CD8-positive, alpha-beta memory T cell (primary cell): Measurements from ENCODE around the gene CHTF8. TPM values are rescaled to one million over a fixed set of nuclear protein-coding genes. Genes with fewer than 3 reads are reported as not detected.
A peak's percentile ranks its signal among the peaks of the same experiment; 100 is the strongest.

ENCODE experiments used
- CTCF ChIA-PET: fragments of 350-600 bp; sonication (Branson Sonifier 250); formaldehyde crosslinking; loops from one replicate; lab custom pipeline; 2021; ENCODE audit warnings: antibody characterized with exemption; lab: Charles Lee
- POLR2A ChIA-PET: fragments of 350-600 bp; sonication (Branson Sonifier 250); formaldehyde crosslinking; loops from one replicate; lab custom pipeline; 2021; ENCODE audit warnings: antibody characterized with exemption; lab: Charles Lee
- DNase-seq, 5 donors: peaks; one replicate each; pipeline versions ENCODE4 v3.0.0 to v3.0.0-alpha.2; 2020 to 2022; ENCODE audit warnings: mixed read lengths in 1 of 5
- H3K27ac ChIP-seq: one replicate; pipeline ENCODE4 v1.7.0; 2013; ENCODE audit warnings: low read depth, mild to moderate bottlenecking, low read length, moderate library complexity
- H3K27me3 ChIP-seq: 2 replicates; pipeline ENCODE4 v1.7.0; 2013; ENCODE audit warnings: low read length, mild to moderate bottlenecking; ENCODE audit not compliant: insufficient read depth, poor library complexity, severe bottlenecking
- H3K36me3 ChIP-seq: 2 replicates; pipeline ENCODE4 v1.7.0; 2013; ENCODE audit warnings: mild to moderate bottlenecking, low read length, moderate library complexity; ENCODE audit not compliant: insufficient read depth
- H3K4me1 ChIP-seq: 2 replicates; pipeline ENCODE4 v1.7.0; 2013; ENCODE audit warnings: mild to moderate bottlenecking, low read length, moderate library complexity; ENCODE audit not compliant: insufficient read depth
- H3K4me3 ChIP-seq: 2 replicates; pipeline ENCODE4 v1.7.0; 2013; ENCODE audit warnings: mild to moderate bottlenecking, low read length
- H3K9me3 ChIP-seq: 2 replicates; pipeline ENCODE4 v1.7.0; 2013; ENCODE audit warnings: mild to moderate bottlenecking, low read length
- H3K27ac Mint-ChIP-seq, 8 donors: one replicate each; pipeline ENCODE4 v1.8.0; 2020 to 2021; ENCODE audit warnings: mixed read lengths in 8 of 8, mild to moderate bottlenecking in 6 of 8, inconsistent platforms in 3 of 8, moderate library complexity in 3 of 8
- H3K27me3 Mint-ChIP-seq, 2 donors: one replicate each; pipeline ENCODE4 v1.8.0; 2020 to 2021; ENCODE audit warnings: mixed read lengths in 2 of 2, mild to moderate bottlenecking in 1 of 2, moderate library complexity in 1 of 2
- H3K36me3 Mint-ChIP-seq, 3 donors: one replicate each; pipeline ENCODE4 v1.8.0; 2020 to 2021; ENCODE audit warnings: mixed read lengths in 3 of 3, inconsistent platforms in 1 of 3, mild to moderate bottlenecking in 1 of 3
- H3K4me1 Mint-ChIP-seq, 3 donors: one replicate each; pipeline ENCODE4 v1.8.0; 2020 to 2021; ENCODE audit warnings: mixed read lengths in 3 of 3, inconsistent platforms in 1 of 3, mild to moderate bottlenecking in 1 of 3
- H3K4me3 Mint-ChIP-seq, 7 donors: one replicate each; pipeline ENCODE4 v1.8.0; 2020 to 2021; ENCODE audit warnings: mixed read lengths in 7 of 7, mild to moderate bottlenecking in 6 of 7, moderate library complexity in 4 of 7, inconsistent platforms in 2 of 7
- H3K9me3 Mint-ChIP-seq, 5 donors: one replicate each; pipeline ENCODE4 v1.8.0; 2020 to 2022; ENCODE audit warnings: mixed read lengths in 5 of 5, mild to moderate bottlenecking in 3 of 5, moderate library complexity in 2 of 5, inconsistent platforms in 1 of 5
- polyA plus RNA-seq: library from polyadenylated mRNA; unstranded; fragments of 300-500 nt; fragmentation: Illumina TruSeq; gene quantifications from one replicate; pipeline ENCODE4 v1.2.3, GENCODE V29; 2021
- total RNA-seq, 2 experiments: library from RNA; stranded (reverse); gene quantifications; one replicate each; pipeline ENCODE4 v1.2.3, GENCODE V29; 2021

Gene CHTF8
- total and polyA plus RNA-seq, 3 experiments from 2014 or later = 141 to 181 (median 149) TPM

DNA sequence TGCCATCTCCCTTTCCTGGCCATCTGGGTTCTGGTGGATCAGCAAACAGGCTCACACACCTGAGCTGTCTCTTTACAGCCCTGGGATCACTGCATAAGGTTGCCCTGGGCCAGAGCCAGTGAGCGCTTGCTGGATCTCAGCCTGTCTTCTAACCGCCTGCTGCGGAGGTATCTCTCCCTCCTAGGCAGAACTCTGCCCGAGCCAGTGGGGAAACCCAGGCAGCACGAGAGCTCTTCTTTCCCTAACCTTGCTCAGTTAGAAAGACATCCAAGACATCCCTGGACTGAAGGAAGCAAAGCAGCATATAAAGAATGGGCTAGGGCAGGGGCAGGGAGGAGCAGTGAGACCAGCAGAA lies 20.5 kb downstream of the CHTF8 start:
- H3K4me3 Mint-ChIP-seq = no peak overlapping the region
- peaks cover 19% of the 10 kb centered on the region for H3K36me3 ChIP-seq
- ChIA-PET POLR2A (no interaction called here), CTCF (no interaction called here)
- no peak for DNase-seq
- H3K27me3 Mint-ChIP-seq = peaks cover 17% of the 10 kb centered on the region in 2 donors
- no peak overlapping the region for H3K27ac ChIP-seq
- no peaks in the 10 kb centered on the region for H3K9me3 Mint-ChIP-seq
- H3K9me3 ChIP-seq = no peaks in the 10 kb centered on the region
- H3K4me1 Mint-ChIP-seq = peaks cover 5 to 17% (median 7%) of the 10 kb centered on the region in 3 donors
- H3K36me3 Mint-ChIP-seq = peaks cover 7 to 59% (median 7%) of the 10 kb centered on the region in 3 donors
- H3K4me1 ChIP-seq = peaks cover 4% of the 10 kb centered on the region
- H3K27me3 ChIP-seq = peaks cover 5% of the 10 kb centered on the region
- no peak overlapping the region for H3K4me3 ChIP-seq
- H3K27ac Mint-ChIP-seq = no peak overlapping the region

GRCh38 chr16:69111216-69111875 lies 21.0 kb downstream of the CHTF8 start:
- H3K27ac Mint-ChIP-seq = no peak overlapping the region

GRCh38 chr16:69110406-69110805 lies 22.0 kb downstream of the CHTF8 start:
- Mint-ChIP-seq H3K9me3 (peaks cover 0 to 2% (median 0%) of the 10 kb centered on the region in 5 donors), H3K27me3 (peaks cover 22 to 23% of the 10 kb centered on the region in 2 donors), H3K27ac (no peak overlapping the region), H3K36me3 (peaks cover 7 to 46% (median 9%) of the 10 kb centered on the region in 3 donors), H3K4me3 (no peak overlapping the region), H3K4me1 (peaks cover 9 to 24% (median 11%) of the 10 kb centered on the region in 3 donors)
- no peak for DNase-seq
- H3K4me1 ChIP-seq = peaks cover 11% of the 10 kb centered on the region
- ChIA-PET CTCF (no interaction called here), POLR2A (interaction anchor here (0.7 kb wide), 1 partner anchor 106 kb away, joined by 4 read pairs; no protein-coding TSS in a partner anchor)
- H3K4me3 ChIP-seq = no peak overlapping the region
- H3K36me3 ChIP-seq = peaks cover 9% of the 10 kb centered on the region
- H3K9me3 ChIP-seq = no peaks in the 10 kb centered on the region
- peaks cover 13% of the 10 kb centered on the region for H3K27me3 ChIP-seq
- no peak overlapping the region for H3K27ac ChIP-seq

More at GRCh38 chr16:69111216-69111875, 21.0 kb downstream of the CHTF8 start:
- ChIA-PET POLR2A (interaction anchor here (0.7 kb wide), 1 partner anchor 105 kb away, joined by 4 read pairs; no protein-coding TSS in a partner anchor), CTCF (no interaction called here)
- Mint-ChIP-seq H3K36me3 (peaks cover 7 to 55% (median 7%) of the 10 kb centered on the region in 3 donors), H3K4me3 (no peak overlapping the region), H3K9me3 (no peaks in the 10 kb centered on the region), H3K4me1 (peaks cover 5 to 19% (median 9%) of the 10 kb centered on the region in 3 donors), H3K27me3 (peaks cover 19 to 20% of the 10 kb centered on the region in 2 donors)
- H3K36me3 ChIP-seq = peaks cover 17% of the 10 kb centered on the region
- no peak for DNase-seq
- peaks cover 8% of the 10 kb centered on the region for H3K27me3 ChIP-seq
- no peaks in the 10 kb centered on the region for H3K9me3 ChIP-seq
- peaks cover 9% of the 10 kb centered on the region for H3K4me1 ChIP-seq
- no peak overlapping the region for H3K27ac ChIP-seq
- H3K4me3 ChIP-seq = no peak overlapping the region

DNA sequence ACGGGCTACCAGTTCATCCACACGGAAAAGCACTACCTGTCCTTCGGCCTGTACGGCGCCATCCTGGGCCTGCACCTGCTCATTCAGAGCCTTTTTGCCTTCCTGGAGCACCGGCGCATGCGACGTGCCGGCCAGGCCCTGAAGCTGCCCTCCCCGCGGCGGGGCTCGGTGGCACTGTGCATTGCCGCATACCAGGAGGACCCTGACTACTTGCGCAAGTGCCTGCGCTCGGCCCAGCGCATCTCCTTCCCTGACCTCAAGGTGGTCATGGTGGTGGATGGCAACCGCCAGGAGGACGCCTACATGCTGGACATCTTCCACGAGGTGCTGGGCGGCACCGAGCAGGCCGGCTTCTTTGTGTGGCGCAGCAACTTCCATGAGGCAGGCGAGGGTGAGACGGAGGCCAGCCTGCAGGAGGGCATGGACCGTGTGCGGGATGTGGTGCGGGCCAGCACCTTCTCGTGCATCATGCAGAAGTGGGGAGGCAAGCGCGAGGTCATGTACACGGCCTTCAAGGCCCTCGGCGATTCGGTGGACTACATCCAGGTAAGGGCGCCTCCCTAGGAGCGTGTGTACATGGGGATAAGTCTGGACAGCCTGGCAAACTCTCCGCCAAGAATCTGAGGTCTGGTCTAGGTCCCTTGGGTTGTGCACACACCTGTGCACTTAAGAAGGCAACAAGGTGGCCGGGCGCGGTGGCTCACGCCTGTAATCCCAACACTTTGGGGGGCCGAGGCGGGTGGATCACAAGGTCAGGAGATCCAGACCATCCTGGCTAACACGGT lies 22.7 kb downstream of the CHTF8 start:
- POLR2A ChIA-PET = no interaction called here
- H3K36me3 ChIP-seq = peaks cover 4% of the 10 kb centered on the region
- Mint-ChIP-seq H3K4me3 (no peak overlapping the region), H3K27ac (no peak overlapping the region), H3K36me3 (peaks cover 7 to 40% (median 12%) of the 10 kb centered on the region in 3 donors), H3K4me1 (peaks cover 13 to 27% (median 14%) of the 10 kb centered on the region in 3 donors), H3K27me3 (peaks cover 25 to 28% of the 10 kb centered on the region in 2 donors), H3K9me3 (peaks cover 0 to 2% (median 0%) of the 10 kb centered on the region in 5 donors)
- peaks cover 20% of the 10 kb centered on the region for H3K27me3 ChIP-seq
- H3K9me3 ChIP-seq = no peaks in the 10 kb centered on the region
- no peak overlapping the region for H3K4me3 ChIP-seq
- H3K4me1 ChIP-seq = peaks cover 14% of the 10 kb centered on the region
- no peak overlapping the region for H3K27ac ChIP-seq
- DNase-seq = no peak
- CTCF ChIA-PET = interaction anchor here (1.0 kb wide), 1 partner anchor 13 kb away, joined by 3 read pairs; no protein-coding TSS in a partner anchor

DNA sequence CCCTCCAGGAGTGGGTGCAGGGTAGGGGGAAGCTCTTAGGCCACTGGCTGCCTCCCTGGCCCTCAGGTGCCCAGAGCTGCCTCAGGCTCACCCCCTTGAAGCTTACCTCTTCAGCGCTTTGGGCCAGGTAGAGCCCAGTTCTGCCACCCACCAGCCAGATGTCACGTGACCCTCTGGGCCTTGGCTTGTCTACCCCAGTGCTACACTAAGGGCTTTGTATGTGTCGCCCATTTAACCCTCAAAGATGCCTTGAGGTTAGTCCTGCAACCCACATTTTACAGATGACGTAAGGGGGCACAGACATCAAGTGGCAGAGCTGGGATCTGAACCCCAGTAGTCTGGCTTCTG lies 23.5 kb downstream of the CHTF8 start:
- CTCF ChIA-PET = interaction anchor here (1.0 kb wide), 1 partner anchor 14 kb away, joined by 3 read pairs; no protein-coding TSS in a partner anchor
- peaks cover 29 to 31% of the 10 kb centered on the region in 2 donors for H3K27me3 Mint-ChIP-seq
- peaks cover 0 to 2% (median 0%) of the 10 kb centered on the region in 5 donors for H3K9me3 Mint-ChIP-seq
- H3K27ac ChIP-seq = no peak overlapping the region
- peaks cover 4 to 33% (median 12%) of the 10 kb centered on the region in 3 donors for H3K36me3 Mint-ChIP-seq
- POLR2A ChIA-PET = no interaction called here
- peaks cover 22% of the 10 kb centered on the region for H3K27me3 ChIP-seq
- no peaks in the 10 kb centered on the region for H3K9me3 ChIP-seq
- H3K4me1 Mint-ChIP-seq = peaks cover 13 to 27% (median 14%) of the 10 kb centered on the region in 3 donors
- peaks cover 14% of the 10 kb centered on the region for H3K4me1 ChIP-seq
- peak overlapping the region in 3 of 7 donors; percentile 19 to 56 (median 20) for H3K4me3 Mint-ChIP-seq
- no peak overlapping the region for H3K27ac Mint-ChIP-seq
- H3K4me3 ChIP-seq = no peak overlapping the region
- DNase-seq = no peak
- H3K36me3 ChIP-seq = no peaks in the 10 kb centered on the region

DNA sequence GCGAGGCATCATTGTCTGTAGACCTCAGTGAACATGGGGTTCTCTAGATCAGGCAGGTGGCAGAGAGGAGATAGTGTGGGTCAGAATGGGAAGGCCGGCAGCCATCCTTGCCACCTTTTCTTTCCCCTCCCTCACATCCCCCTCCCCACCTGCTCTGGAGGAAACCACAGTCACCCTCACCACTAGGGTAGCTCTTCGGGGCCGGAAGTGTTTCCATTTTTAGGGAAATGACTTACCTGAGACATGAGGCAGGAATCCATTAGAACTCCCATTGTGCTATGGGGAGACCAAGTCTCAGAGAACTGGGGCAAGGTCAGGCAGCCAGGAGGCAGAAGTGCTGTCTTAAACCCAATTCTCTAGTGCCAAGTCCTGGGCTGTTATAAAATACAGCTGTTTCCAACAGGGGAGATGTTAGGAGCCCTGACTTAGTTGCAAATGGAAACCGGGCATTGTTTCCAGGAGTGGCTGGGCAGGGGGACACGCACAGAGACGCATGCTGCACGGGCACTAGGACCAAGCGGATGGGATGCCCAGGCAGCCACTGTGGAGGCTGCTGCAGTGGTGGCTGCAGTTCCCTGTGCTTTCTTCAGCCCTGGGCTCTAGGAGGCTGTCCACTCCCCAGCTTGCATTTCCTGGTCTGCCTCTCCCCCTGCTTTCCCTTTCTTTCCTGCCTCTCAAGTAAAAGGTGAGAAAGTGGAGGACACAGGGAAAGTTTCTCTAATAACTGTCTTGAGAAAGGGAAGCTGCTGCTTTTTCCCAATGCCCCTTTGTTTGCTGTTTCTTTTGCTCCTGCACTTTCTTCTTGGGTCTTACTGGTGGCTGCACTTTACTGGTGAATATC lies 24.1 kb downstream of the CHTF8 start:
- DNase-seq = no peak
- Mint-ChIP-seq H3K27me3 (peaks cover 29 to 31% of the 10 kb centered on the region in 2 donors), H3K9me3 (peaks cover 0 to 2% (median 0%) of the 10 kb centered on the region in 5 donors), H3K27ac (no peak overlapping the region), H3K36me3 (peaks cover 3 to 28% (median 12%) of the 10 kb centered on the region in 3 donors), H3K4me3 (peak overlapping the region in 6 of 7 donors; percentile 20 to 74 (median 52)), H3K4me1 (peaks cover 13 to 27% (median 14%) of the 10 kb centered on the region in 3 donors)
- peaks cover 22% of the 10 kb centered on the region for H3K27me3 ChIP-seq
- no peak overlapping the region for H3K27ac ChIP-seq
- CTCF ChIA-PET = interaction anchor here (1.0 kb wide), 1 partner anchor 14 kb away, joined by 3 read pairs; no protein-coding TSS in a partner anchor
- no peaks in the 10 kb centered on the region for H3K9me3 ChIP-seq
- H3K36me3 ChIP-seq = no peaks in the 10 kb centered on the region
- peaks cover 14% of the 10 kb centered on the region for H3K4me1 ChIP-seq
- no peak overlapping the region for H3K4me3 ChIP-seq
- POLR2A ChIA-PET = no interaction called here

DNA sequence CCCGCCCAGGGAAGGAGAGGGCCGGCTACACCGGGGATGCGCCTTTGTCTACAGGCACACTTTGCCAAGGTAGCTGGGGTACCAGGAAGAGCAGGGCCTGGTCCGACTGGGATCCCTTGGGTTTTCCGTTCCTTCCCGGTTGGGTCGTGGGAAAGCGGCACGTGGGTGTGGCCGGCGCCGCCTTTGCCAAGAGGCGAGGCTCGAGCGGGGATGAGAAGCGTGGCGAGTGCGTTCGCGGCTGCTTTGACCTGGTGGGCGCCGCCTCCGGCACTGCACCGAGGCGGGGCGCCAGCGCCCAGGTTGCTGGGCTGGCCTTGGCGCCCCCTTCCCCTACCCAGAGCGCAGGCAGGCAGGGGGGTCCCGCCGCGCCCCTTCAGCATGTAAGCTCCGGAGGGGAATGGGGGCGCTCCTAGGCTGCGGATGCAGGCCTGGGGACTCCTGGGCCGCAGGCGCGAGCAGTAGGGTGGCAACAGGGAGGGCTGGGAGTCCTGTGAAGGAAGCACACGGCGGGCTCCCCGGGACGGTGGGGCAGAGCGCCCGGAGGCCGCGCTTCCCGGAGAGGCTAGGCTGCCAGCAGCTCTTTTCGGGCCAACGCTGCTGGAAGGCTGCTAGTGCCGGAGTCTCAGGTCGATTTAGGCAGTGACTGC lies 24.9 kb downstream of the CHTF8 start:
- Histone ChIP-seq H3K4me1 (peaks cover 14% of the 10 kb centered on the region), H3K4me3 (no peak overlapping the region)
- H3K4me3 Mint-ChIP-seq = peak overlapping the region in 6 of 7 donors; percentile 32 to 66 (median 58)

More for the DNA sequence above, 24.9 kb downstream of the CHTF8 start:
- H3K9me3 ChIP-seq = no peaks in the 10 kb centered on the region
- Mint-ChIP-seq H3K4me1 (peaks cover 13 to 22% (median 14%) of the 10 kb centered on the region in 3 donors), H3K36me3 (peaks cover 3 to 25% (median 12%) of the 10 kb centered on the region in 3 donors), H3K27me3 (peaks cover 35 to 37% of the 10 kb centered on the region in 2 donors), H3K27ac (no peak overlapping the region), H3K9me3 (peaks cover 0 to 2% (median 0%) of the 10 kb centered on the region in 5 donors)
- no peak overlapping the region for H3K27ac ChIP-seq
- H3K36me3 ChIP-seq = no peaks in the 10 kb centered on the region
- POLR2A ChIA-PET = no interaction called here
- H3K27me3 ChIP-seq = peaks cover 22% of the 10 kb centered on the region
- DNase-seq = no peak
- CTCF ChIA-PET = no interaction called here
